Chondrocyte (in vitro differentiated cells): ENCODE data around the gene RBM33. TPM values are rescaled to one million over a fixed set of nuclear protein-coding genes. Genes with fewer than 3 reads are reported as not detected.
A peak's percentile ranks its signal among the peaks of the same experiment; 100 is the strongest.

Experiments
- DNase-seq: peaks from one replicate; pipeline ENCODE4 v3.0.0; 2021; ENCODE audit warnings: mixed read lengths, low spot score
- H3K27ac Mint-ChIP-seq: one replicate; pipeline ENCODE4 v1.8.0; 2021; ENCODE audit warnings: mild to moderate bottlenecking, moderate library complexity, mixed read lengths; ENCODE audit not compliant: unreplicated experiment
- H3K27me3 Mint-ChIP-seq: 2 replicates; pipeline ENCODE4 v1.8.0; 2021; ENCODE audit warnings: low read depth, mixed read lengths
- H3K36me3 Mint-ChIP-seq: 2 replicates; pipeline ENCODE4 v1.8.0; 2021; ENCODE audit warnings: low read depth, mixed read lengths
- H3K4me1 Mint-ChIP-seq: 2 replicates; pipeline ENCODE4 v1.8.0; 2021; ENCODE audit warnings: low read depth, mild to moderate bottlenecking, mixed read lengths
- H3K4me3 Mint-ChIP-seq: one replicate; pipeline ENCODE4 v1.8.0; 2021; ENCODE audit warnings: mild to moderate bottlenecking, moderate library complexity, mixed read lengths; ENCODE audit not compliant: unreplicated experiment
- H3K9me3 Mint-ChIP-seq: 2 replicates; pipeline ENCODE4 v1.8.0; 2021; ENCODE audit warnings: low read depth, mixed read lengths
- long read RNA-seq: library from polyadenylated mRNA; stranded (forward); transcript quantifications from one replicate; pipeline ENCODE4 v2.0.0, GENCODE V29; 2021
- total RNA-seq: library from RNA; stranded (reverse); gene quantifications from 3 replicates; pipeline ENCODE4 v1.2.1, GENCODE V29; 2021
- TF ChIP-seq, protein P1 (sequence below): fragments of 200-600 bp; sonication (generic); IDR thresholded peaks from 2 replicates; pipeline ENCODE4 v1.5.0; 2021; ENCODE audit warnings: antibody characterized with exemption, mild to moderate bottlenecking, moderate library complexity

The RBM33 gene, protein sequence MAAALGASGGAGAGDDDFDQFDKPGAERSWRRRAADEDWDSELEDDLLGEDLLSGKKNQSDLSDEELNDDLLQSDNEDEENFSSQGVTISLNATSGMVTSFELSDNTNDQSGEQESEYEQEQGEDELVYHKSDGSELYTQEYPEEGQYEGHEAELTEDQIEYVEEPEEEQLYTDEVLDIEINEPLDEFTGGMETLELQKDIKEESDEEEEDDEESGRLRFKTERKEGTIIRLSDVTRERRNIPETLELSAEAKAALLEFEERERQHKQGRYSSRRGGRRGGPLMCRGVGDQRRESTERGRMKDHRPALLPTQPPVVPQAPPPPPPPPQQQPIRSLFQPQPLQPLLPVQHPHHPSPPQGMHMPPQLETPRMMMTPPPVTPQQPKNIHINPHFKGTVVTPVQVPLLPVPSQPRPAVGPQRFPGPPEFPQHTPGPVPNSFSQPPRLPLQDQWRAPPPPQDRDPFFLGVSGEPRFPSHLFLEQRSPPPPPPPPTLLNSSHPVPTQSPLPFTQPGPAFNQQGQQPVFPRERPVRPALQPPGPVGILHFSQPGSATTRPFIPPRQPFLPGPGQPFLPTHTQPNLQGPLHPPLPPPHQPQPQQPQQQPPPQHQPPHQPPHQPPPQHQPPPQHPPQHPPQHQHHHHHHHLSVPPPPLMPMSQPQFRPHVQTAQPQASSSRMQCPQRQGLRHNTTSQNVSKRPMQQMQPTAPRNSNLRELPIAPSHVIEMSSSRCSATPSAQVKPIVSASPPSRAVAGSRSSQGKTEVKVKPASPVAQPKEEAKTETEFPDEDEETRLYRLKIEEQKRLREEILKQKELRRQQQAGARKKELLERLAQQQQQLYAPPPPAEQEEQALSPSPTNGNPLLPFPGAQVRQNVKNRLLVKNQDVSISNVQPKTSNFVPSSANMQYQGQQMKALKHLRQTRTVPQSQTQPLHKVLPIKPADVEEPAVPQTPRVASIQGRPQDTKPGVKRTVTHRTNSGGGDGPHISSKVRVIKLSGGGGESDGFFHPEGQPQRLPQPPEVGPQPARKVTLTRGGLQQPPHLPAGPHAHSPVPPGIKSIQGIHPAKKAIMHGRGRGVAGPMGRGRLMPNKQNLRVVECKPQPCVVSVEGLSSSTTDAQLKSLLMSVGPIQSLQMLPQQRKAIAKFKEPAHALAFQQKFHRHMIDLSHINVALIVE
- total RNA-seq: 43.8 to 45.7 TPM (median 44.2 TPM) in 3 replicates
- long read RNA-seq, transcript RBM33-201 (6 exons, 1,404 nt): major isoform, 6 of 17 reads
- long read RNA-seq, partial matches to known transcripts: 7 of 17 reads
- long read RNA-seq, other reads (novel, unspliced or antisense): 4 of 17 reads

DNA sequence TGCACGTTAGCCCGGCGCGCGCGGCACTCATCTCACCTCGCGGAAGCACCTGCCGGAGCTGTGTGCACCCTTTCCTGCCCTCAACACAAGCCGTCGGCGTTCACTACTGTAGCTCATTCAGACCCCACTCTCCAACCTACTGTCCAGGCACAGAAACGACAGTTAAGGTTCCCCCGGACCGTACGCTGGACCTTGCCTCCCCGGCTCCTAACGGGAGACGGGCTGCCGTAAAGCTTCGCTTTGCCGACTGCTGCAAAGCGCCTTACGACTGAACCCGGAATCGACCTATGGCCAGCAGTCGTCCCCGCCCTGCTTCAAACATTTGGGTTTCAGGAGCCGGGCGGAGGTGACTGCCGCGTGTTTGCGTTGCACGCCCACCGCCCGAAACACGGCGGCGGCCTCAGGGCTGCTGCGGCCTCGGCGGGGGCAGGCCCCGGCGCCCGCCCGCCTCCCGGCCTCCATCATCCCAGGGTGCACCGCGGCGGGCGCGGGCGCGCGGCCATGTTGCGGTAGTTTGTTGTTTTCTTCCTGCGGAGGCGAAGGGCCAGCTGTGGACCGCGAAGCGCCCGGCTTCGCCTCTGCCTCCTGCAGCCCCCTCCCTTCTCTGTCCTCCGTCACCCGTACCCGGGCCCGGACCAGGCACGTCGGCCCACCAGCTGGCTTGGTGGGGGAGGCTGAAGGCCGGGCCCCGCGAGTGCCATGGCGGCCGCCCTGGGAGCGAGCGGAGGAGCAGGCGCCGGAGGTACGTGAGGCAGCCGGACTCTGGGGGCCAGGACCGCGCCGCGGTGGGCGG, at the start of gene RBM33:
Gene RBM33, plus strand, starts transcription at position 484 of the 793 bp plus-strand sequence. Its CDS starts 216 bp downstream, at position 700.
- TF ChIP-seq, protein P1, sequence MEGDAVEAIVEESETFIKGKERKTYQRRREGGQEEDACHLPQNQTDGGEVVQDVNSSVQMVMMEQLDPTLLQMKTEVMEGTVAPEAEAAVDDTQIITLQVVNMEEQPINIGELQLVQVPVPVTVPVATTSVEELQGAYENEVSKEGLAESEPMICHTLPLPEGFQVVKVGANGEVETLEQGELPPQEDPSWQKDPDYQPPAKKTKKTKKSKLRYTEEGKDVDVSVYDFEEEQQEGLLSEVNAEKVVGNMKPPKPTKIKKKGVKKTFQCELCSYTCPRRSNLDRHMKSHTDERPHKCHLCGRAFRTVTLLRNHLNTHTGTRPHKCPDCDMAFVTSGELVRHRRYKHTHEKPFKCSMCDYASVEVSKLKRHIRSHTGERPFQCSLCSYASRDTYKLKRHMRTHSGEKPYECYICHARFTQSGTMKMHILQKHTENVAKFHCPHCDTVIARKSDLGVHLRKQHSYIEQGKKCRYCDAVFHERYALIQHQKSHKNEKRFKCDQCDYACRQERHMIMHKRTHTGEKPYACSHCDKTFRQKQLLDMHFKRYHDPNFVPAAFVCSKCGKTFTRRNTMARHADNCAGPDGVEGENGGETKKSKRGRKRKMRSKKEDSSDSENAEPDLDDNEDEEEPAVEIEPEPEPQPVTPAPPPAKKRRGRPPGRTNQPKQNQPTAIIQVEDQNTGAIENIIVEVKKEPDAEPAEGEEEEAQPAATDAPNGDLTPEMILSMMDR: no peak
- Mint-ChIP-seq H3K4me1 (peaks cover 24% of the 10 kb centered on the region), H3K4me3 (peak within 1 kb of the TSS; percentile 99), H3K27me3 (no peaks in the 10 kb centered on the region), H3K9me3 (peaks cover 30% of the 10 kb centered on the region), H3K27ac (peak within 1 kb of the TSS; percentile 99), H3K36me3 (peaks cover 39% of the 10 kb centered on the region)
- no peak for DNase-seq

DNA sequence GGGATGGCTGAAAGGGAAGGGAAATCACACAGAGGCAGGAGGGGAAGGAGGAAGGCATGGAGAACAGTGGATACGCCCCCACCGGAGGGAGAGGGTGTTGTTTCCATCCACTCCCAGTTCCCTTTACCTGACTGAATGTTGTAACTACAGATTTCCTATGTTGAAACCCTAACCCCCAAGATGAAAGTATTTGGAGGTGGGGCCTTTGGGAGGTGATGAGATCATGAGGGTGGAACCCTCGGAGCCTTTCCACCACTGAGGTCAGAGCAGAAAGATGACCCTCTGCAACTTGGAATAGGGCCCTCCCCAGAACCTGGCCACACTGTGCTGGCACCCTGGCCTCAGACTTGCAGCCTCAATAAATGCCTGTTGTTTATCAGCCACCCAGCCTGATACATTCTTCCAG, 49.5 kb upstream of the RBM33 start:
- Mint-ChIP-seq H3K36me3 (no peaks in the 10 kb centered on the region), H3K4me1 (peaks cover 16% of the 10 kb centered on the region), H3K9me3 (no peaks in the 10 kb centered on the region), H3K27ac (no peak overlapping the region), H3K27me3 (peaks cover 6% of the 10 kb centered on the region), H3K4me3 (no peak overlapping the region)
- peak; percentile 27 for DNase-seq
- TF ChIP-seq, protein P1: no peak

DNA sequence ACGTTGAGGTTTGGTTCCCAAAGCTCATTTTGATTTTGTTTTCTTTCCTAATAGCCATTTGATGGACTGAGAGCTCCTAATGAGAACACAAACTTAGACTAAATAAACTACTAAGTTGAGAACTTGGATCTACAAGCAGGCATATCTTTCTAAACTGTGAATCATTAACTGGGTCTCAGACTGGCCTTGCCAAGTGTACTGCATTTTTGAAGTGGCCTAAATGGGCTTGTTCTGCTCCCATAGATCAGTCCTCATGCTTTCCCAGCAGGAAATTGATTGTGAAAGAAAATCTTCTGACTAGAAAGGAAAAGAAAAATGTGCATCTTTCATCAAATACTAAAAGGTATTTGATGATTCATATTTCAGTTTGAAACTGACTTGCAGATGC, 46.7 kb upstream of the RBM33 start:
- DNase-seq: no peak
- H3K9me3 Mint-ChIP-seq: no peaks in the 10 kb centered on the region
- no peak overlapping the region for H3K4me3 Mint-ChIP-seq
- TF ChIP-seq, protein P1: no peak
- peaks cover 16% of the 10 kb centered on the region for H3K4me1 Mint-ChIP-seq
- peaks cover 23% of the 10 kb centered on the region for H3K27me3 Mint-ChIP-seq
- no peaks in the 10 kb centered on the region for H3K36me3 Mint-ChIP-seq
- H3K27ac Mint-ChIP-seq: no peak overlapping the region

DNA sequence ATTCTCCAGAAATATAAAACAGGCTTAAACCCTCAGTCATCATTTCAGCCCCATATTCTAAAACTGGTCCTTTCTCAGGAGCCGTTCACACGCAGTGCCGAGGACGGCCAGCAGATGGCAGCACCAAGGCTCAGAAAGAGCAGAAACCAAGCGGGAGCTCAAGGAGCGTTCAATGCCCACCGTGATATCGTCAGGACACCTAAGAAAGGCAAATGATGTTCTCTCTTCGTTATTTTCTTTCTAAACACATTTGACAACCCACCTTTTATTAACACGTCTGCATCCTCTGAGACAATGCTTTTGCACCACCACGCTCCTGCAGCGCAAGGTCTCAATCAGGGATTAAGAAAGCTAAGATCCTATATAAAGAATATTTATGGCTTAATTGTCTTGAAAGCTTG, 45.7 kb upstream of the RBM33 start:
- DNase-seq: no peak
- Mint-ChIP-seq H3K27me3 (peaks cover 23% of the 10 kb centered on the region), H3K36me3 (no peaks in the 10 kb centered on the region), H3K4me3 (no peak overlapping the region), H3K27ac (no peak overlapping the region), H3K4me1 (peaks cover 16% of the 10 kb centered on the region), H3K9me3 (no peaks in the 10 kb centered on the region)
- TF ChIP-seq, protein P1: peak; percentile 97
